ENCODE results near the gene SPCS1. TPM values are rescaled to one million over a fixed set of nuclear protein-coding genes. Genes with fewer than 3 reads are reported as not detected.

Gene SPCS1
- total RNA-seq, 1 experiment from 2014 or later: 101 TPM

GRCh38 chr3:52685709-52686691, 19.9 kb upstream of the SPCS1 start, which contains the start of the genes GNL3 and PBRM1 (continued):
- no peak for TF ChIP-seq PRDM15 (CRISPR knock-in tag; IDR thresholded peaks at IDR 0.05)
- TF ChIP-seq NFATC4 (CRISPR knock-in tag; IDR thresholded peaks at IDR 0.05): no peak
- TF ChIP-seq ZNF232 (CRISPR knock-in tag; IDR thresholded peaks at IDR 0.05): peak; percentile 77; the same call in 1 of the 2 replicates
- no peak for TF ChIP-seq SMAD4 (CRISPR knock-in tag; IDR thresholded peaks at IDR 0.05)
- peak; percentile 92; the same call in 1 of the 2 replicates for TF ChIP-seq FOXP1 (CRISPR knock-in tag; IDR thresholded peaks at IDR 0.05; ENCODE audit: borderline replicate concordance)
- no peak for TF ChIP-seq NR2C2 (CRISPR knock-in tag; IDR thresholded peaks at IDR 0.05)
- TF ChIP-seq ATF1 (CRISPR knock-in tag; IDR thresholded peaks at IDR 0.05): no peak
- TF ChIP-seq USF1 (CRISPR knock-in tag; IDR thresholded peaks at IDR 0.05): peak; percentile 77
- TF ChIP-seq CDX4 (CRISPR knock-in tag; IDR thresholded peaks at IDR 0.05; ENCODE audit: borderline replicate concordance): no peak
- TF ChIP-seq ZNF671 (CRISPR knock-in tag; IDR thresholded peaks at IDR 0.05): no peak
- TF ChIP-seq SOX15 (CRISPR knock-in tag; IDR thresholded peaks at IDR 0.05): no peak
- TF ChIP-seq JAZF1 (CRISPR knock-in tag; IDR thresholded peaks at IDR 0.05): no peak
- TF ChIP-seq ZNF396 (CRISPR knock-in tag; IDR thresholded peaks at IDR 0.05; ENCODE audit: borderline replicate concordance): no peak
- no peak for TF ChIP-seq MXD4 (CRISPR knock-in tag; IDR thresholded peaks at IDR 0.05; ENCODE audit: borderline replicate concordance)
- TF ChIP-seq FOXP4 (CRISPR knock-in tag; IDR thresholded peaks at IDR 0.05): peak; percentile 47; the same call in 1 of the 2 replicates
- no peak for TF ChIP-seq HMGA2 (CRISPR knock-in tag; IDR thresholded peaks at IDR 0.05)
- peak; percentile 76; the same call in 1 of the 2 replicates for TF ChIP-seq E2F4 (CRISPR knock-in tag; IDR thresholded peaks at IDR 0.05; ENCODE audit: borderline replicate concordance, low read depth)
- TF ChIP-seq NR3C1 (CRISPR knock-in tag; conservative IDR thresholded peaks at IDR 0.05; ENCODE audit: low read depth): no peak
- no peak for TF ChIP-seq PRRX2 (CRISPR knock-in tag; IDR thresholded peaks at IDR 0.05)

All from WTC11 (cell line).